Measurements from ENCODE around the gene RAB31.
A peak's percentile ranks its signal among the peaks of the same experiment; 100 is the strongest.
"Not testable (repeated sequence)": the region's sequence is repeated elsewhere in the genome, so short reads cannot be mapped to it uniquely, and the experiment has no call there.

RAB31 gene

DNA sequence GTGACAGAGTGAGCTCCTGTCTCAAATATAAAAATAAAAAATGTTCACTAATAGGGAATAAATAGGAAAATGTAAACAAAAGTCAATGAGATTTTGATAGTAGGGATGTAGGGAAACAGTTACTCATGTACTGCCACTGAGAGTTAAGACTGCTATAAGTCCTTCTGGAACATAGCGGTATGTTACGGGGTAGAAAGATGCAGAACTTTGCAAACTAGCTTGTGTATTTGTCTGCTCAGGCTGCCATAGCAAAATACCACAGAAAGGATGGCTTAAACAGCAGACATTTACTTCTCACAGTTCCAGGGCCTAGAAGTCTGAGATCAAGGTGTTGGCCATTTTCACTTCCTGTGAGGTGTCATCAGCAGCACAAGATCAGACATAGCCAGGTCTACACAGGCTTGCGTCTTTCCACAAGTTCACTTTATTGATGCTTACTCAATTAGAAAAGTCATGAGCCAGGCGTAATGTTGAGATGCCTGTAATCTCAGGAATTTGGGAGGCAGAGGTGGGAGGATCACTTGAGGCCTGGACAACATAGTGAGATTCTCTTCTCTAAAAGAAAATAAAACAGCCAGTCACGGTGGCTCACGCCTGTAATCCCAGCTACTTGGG is 186.5 kb downstream of the RAB31 start:
- no peak for DNase-seq

DNA sequence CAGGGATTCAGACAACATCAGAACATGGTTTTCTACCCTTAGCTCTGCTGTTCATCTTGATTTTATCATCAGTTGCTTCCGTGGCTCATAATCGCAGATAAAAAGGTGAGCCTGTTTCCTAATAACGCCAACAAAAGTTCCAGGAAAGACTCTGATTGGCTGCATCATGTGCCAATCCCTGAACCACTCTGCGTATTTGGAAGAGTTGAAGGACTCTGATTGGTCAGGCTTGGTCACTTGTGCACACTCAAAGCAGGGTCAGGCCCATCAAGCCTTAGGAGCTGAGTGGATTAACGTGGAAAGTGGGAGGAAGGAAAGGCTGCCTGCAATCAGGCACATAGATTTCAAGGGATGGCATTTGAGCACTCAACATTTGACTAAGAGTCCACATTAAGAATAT is 189.0 kb downstream of the RAB31 start:
- no peak for DNase-seq

DNA sequence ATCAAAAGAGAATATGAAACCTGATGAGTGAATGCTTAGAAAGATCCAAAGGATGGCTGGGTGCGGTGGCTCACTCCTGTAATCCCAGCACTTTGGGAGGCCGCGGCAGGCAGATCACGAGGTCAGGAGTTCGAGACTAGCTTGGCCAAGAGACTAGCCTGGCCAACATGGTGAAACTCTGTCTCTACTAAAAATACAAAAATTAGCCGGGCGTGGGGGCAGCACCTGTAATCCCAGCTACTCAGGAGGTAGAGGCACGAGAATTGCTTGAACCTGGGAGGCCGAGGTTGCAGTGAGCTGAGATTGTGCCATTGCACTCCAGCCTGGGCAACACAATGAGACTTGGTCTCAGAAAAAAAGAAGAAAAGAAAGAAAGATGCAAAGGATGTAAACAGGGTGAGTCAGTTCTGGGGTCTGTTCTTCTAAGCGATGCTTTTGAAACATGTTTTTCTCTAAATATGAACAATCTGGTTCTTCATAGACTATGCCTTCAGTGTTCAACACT is 189.7 kb downstream of the RAB31 start:
- DNase-seq = not testable (repeated sequence)

DNA sequence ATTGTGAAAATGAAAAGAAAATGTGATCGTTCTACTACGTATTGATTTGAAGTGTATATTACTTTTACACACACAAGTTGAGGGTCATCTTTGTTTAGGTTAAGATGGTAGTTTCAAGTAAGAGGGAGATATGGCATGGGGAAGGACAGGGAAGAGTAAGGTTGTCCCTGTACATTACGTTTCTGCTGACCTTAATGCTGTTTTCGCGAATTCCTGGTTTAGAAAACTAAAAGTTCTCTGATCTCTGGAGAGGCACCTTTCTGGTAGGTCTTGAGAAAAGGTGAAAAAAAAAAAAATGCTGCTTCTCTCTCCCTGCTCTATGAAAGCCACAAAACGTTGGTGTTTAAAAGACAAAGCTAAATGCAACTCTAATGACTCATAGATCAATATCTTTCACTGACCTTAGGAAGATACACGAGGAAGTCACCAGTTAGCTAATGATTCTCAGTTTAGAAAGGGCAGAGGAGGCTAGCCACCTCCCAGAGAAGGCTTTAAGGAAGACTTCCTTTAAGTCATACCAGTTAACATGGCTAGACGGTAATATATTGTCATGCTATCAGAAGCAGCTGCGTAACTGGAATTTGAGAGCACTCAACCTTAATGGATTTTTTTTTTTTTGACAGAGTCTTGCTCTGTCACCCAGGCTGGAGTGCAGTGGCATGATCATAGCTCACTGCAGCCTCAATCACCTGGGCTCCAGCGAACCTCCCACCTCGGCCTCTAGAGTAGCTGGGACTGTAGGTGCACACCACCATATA is 190.9 kb downstream of the RAB31 start:
- DNase-seq = peak; percentile 40 to 72

DNA sequence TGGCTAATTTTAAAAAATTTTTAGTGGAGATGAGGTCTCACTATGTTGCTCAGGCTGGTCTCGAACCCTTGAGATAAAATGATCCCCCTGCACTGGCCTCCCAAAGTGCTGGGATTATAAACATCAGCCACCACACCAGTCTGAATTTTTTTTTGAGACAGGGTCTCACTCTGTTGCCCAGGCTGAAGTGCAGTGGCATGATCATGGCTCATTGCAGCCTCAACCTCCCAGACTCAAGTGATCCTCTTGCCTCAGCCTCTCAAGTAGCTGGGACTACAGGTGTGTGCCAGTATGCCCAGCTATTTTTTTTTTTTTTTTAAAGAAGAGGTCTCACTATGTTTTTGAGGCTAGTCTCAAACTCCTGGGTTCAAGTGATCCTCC is 191.4 kb downstream of the RAB31 start:
- not testable (repeated sequence) for DNase-seq

DNA sequence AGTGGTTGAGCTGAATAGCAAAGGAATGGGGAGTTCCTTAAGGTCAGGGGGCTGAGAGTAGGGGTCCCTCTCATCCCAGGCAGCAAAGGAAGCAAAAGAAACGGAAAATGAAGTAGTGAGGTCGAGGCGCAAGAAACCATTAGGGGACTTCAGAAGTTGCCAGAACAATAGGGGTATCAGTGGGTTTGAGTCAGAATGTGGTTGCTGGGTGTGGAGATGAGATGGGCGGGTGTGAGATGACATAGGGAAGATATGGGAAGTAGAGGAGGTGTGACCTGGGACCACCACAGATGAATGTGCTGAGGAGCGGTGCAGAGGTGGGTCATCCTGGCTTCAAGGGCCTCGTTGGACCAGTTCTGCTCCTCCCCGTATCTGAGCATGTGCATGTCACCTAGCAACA is 192.6 kb downstream of the RAB31 start:
- no peak for DNase-seq

DNA sequence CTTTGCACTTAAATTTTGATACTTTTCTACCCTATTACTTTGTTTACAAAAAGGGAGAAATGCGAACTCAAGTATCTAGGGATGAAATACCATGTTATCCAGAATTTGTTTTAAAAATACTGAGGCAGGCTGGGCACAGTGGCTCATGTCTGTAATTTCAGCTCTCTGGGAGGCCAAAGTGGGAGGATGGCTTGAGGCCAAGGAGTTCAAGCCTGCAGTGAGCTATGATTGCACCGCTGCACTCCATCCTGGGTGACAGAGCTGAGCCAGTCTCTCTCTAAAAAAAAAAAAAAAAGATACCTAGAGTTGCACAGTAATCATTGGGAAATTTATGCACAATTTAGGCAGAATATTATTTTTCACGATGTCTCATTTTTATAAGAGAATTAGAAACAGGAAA is 193.3 kb downstream of the RAB31 start:
- no peak for DNase-seq

DNA sequence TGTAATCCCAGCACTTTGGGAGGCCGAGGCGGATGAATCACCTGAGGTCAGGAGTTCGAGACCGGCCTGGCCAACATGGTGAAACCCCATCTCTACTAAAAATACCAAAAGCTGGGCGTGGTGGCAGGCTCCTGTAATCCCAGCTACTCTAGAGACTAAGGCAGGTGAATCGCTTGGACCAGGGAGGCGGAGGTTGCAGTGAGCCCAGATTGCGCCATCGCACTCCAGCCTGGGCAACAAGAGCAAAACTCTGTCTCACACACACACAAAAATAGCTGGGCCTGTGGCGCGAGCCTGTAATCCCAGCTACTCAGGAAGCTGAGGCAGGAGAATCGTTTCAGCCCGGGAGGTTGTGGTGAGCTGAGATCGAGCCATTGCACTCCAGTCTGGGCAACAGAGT is 194.2 kb downstream of the RAB31 start:
- DNase-seq = not testable (repeated sequence)

DNA sequence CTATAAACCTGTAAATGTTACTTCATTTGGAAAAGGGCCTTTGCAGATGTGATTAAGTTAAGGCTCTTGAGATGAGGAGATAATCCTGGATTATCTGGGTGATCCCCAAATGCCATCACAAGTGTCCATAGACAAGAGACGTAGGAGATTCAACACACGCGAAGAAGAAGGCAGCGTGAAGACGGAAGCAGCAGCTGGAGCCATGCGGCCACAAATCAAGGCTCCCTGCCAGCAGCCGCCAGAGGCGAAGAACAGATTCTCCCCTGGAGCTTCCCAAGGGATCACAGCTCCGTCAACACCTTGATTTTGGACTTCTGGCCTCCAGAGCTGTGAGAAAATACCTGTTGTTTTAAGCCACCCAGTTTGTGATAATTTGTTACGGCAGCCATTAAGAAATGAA is 194.7 kb downstream of the RAB31 start:
- no peak for DNase-seq

DNA sequence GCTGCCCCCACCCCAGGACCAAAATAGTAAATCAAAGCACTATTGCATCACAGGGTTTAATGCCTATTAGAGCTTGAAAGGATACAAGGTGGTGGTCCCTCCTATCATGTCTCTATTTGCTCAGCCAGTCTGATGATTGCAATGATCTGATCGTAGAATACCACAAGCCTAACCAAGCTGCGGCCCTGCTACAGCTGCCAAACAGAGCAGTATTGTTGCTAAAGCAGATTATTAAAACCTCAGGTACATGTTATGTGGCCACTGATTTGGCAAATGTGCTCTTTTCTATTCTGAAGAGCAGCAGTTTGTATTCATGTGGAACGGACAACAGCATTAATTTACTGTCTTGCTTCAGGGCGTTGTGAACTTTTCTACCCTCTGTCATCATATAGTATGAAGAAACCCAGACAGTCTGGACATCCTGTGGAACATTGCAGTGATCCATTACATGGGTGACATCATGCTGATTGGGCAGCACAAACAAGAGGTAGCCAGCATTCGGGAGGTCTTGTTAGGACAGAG is 197.4 kb downstream of the RAB31 start:
- DNase-seq = peak; percentile 16 to 40

DNA sequence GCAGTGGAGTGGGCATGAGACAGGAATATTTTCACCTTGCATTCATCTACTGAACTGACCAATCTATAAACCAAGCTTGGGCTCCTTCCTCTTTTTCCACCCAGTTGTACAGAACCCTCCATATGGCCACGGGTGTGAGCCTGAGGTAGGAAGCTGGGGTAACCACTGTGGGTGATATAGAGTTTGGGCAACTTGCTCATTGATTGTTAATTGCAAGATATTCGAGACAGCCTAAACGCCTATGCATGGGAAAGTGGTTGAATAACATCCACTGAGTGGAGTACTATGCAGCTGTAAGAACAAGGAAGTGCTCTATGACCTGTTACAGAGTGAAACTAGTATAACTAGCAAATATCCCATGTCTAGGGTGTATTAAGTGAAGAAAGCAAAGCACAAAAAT is 198.4 kb downstream of the RAB31 start:
- no peak for DNase-seq

DNA sequence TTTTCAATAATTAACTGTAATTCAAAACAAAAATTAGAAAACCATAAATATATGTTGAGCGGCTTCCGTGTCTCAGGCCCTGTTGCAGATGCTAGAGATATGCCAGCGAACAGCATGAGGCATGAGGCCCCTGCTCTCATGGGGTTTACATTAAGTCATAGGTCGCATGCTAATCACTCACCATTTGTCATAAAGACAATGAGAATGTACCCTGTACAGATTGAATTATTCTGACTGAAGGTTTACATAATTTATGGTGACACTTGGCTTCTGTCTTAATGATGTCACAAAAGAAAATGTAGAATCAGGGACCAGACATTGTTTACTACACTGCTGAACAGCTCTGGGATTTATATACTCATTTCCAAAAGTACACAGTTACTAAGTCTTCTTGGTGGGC is 199.8 kb downstream of the RAB31 start:
- DNase-seq = no peak

DNA sequence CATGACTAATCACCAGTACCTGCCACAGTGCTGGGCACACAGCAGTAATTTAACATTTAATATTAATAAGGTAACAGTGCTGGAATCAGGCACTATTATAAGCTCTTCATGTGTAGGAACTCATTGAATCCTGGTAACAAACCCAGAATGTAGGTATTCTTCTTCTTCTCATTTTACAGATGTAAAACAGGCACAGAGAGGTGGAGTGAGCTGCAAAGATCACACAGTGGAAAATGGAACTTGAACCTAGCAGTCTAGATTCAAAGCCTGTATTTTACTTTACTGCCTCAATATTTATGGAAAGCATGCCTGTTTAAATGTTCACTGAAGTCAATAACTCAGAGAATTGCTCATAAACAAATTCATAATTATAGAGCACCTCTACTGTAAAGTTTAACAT is 202.0 kb downstream of the RAB31 start:
- no peak for DNase-seq

DNA sequence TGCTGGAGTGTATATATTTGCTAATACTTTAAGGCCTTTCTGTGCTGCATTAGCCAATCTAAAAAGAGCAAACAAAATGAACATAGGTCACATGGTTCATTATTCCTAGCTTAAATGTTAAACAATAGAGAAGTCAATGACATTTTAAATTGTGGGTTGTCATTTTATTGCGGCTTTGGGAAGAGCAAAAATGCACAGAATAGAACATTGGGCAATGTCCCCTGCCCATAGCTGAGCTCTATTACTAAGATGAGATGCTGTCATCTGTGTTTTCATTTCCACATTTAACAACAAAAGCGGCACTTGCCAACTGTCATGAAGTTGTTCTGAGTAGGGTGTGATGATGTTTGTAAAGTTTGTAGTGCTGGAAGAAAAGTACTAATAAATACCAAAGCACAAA is 202.6 kb downstream of the RAB31 start:
- peak; percentile 80 to 84 for DNase-seq

DNA sequence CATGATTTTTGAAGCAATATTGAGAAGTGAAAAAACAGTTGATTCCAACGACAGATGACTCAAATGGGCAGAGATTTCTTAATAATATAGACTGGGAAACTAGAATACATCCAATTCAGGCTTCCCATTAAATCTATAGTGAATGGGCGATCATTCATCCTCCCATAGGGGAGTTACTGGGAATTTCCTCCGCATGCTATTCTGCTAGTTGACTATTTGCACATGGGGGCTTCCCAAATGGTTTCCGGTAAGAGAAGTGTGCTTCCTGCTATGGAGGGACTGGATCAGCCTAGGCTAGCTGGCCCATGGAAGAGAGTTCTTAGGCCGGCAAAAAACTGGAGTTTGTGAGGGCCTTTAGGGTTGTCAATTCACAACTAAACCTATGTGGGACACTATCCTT is 203.1 kb downstream of the RAB31 start:
- no peak for DNase-seq

All from inflammatory macrophage treated with lipopolysaccharide for 1 hour (primary cell).